IMR-90 (cell line): Measurements from ENCODE around the gene UBE2N. TPM values are rescaled to one million over a fixed set of nuclear protein-coding genes. Genes with fewer than 3 reads are reported as not detected.

Source experiments
- ATAC-seq: fragments of 200-7000 bp; cut with Tn5 transposase; 2 replicates; pipeline ENCODE4 v1.9.1; 2020; ENCODE audit warnings: low read depth, mild to moderate bottlenecking, moderate library complexity
- BruUV-seq: library from RNA; stranded (reverse); fragments of 400-500 nt; replicated peaks from 2 replicates; lab custom pipeline; 2021; lab: Mats Ljungman, UMichigan
- CTCF ChIA-PET: fragments of 300-600 bp; formaldehyde crosslinking; extraction: SDS; loops from one replicate; lab custom pipeline; 2021; ENCODE audit warnings: antibody characterized with exemption; lab: Yijun Ruan, JAX
- POLR2A ChIA-PET: fragments of 300-600 bp; sonication (Branson Sonifier 250); formaldehyde crosslinking; loops from one replicate; lab custom pipeline; 2022; ENCODE audit warnings: antibody characterized with exemption; ENCODE audit not compliant: unreplicated experiment; lab: Charles Lee
- DNase-seq: peaks from one replicate; pipeline ENCODE4 v3.0.0; 2013
- H2AFZ ChIP-seq: replicated peaks from 2 replicates; pipeline ENCODE3; 2013; ENCODE audit warnings: low read length, mild to moderate bottlenecking; ENCODE audit not compliant: poor library complexity
- H2AK5ac ChIP-seq: 2 replicates; pipeline ENCODE4 v1.6.1; 2013; ENCODE audit warnings: low read depth, low read length, inconsistent platforms
- H2AK9ac ChIP-seq: replicated peaks from 2 replicates; pipeline ENCODE3; 2013; ENCODE audit warnings: mild to moderate bottlenecking, low read depth, low read length, moderate library complexity; ENCODE audit not compliant: poor library complexity
- H2BK120ac ChIP-seq: 2 replicates; pipeline ENCODE4 v1.6.1; 2013; ENCODE audit warnings: low read depth, low read length, inconsistent platforms
- H2BK15ac ChIP-seq: 3 replicates; pipeline ENCODE4 v1.6.1; 2013; ENCODE audit warnings: low read depth, low read length, inconsistent platforms
- H2BK20ac ChIP-seq: 2 replicates; pipeline ENCODE4 v1.6.1; 2013; ENCODE audit warnings: low read depth, mild to moderate bottlenecking, inconsistent platforms, low read length, moderate library complexity
- H2BK5ac ChIP-seq: 2 replicates; pipeline ENCODE4 v1.6.1; 2013; ENCODE audit warnings: mild to moderate bottlenecking, low read depth, low read length, inconsistent platforms; ENCODE audit not compliant: poor library complexity, severe bottlenecking
- H3K14ac ChIP-seq: replicated peaks from 2 replicates; pipeline ENCODE4 v1.6.1; 2013; ENCODE audit warnings: low read depth, low read length, inconsistent platforms
- H3K18ac ChIP-seq: 2 replicates; pipeline ENCODE4 v1.6.1; 2013; ENCODE audit warnings: low read depth, low read length, control low read depth
- H3K23ac ChIP-seq: 2 replicates; pipeline ENCODE4 v1.6.1; 2013; ENCODE audit warnings: low read depth, low read length, inconsistent platforms
- H3K27ac ChIP-seq: 2 replicates; pipeline ENCODE4 v1.5.1; 2013; ENCODE audit warnings: mild to moderate bottlenecking, control low read depth, low read length; ENCODE audit not compliant: insufficient read depth
- H3K27me3 ChIP-seq: 2 replicates; pipeline ENCODE4 v1.6.1; 2013; ENCODE audit warnings: low read length; ENCODE audit not compliant: control insufficient read depth, insufficient read depth
- H3K36me3 ChIP-seq: 2 replicates; pipeline ENCODE4 v1.6.1; 2013; ENCODE audit warnings: low read length, mixed read lengths; ENCODE audit not compliant: control insufficient read depth, insufficient read depth
- H3K4ac ChIP-seq: 2 replicates; pipeline ENCODE4 v1.6.1; 2013; ENCODE audit warnings: low read depth, low read length, inconsistent platforms
- H3K4me1 ChIP-seq: 2 replicates; pipeline ENCODE4 v1.6.1; 2013; ENCODE audit warnings: low read length, mixed read lengths; ENCODE audit not compliant: control insufficient read depth, insufficient read depth
- H3K4me2 ChIP-seq: 2 replicates; pipeline ENCODE4 v1.6.1; 2013; ENCODE audit warnings: low read depth, mild to moderate bottlenecking, control low read depth, low read length, moderate library complexity
- H3K4me3 ChIP-seq: 2 replicates; pipeline ENCODE4 v1.5.1; 2013; ENCODE audit warnings: low read depth, mild to moderate bottlenecking, control low read depth, low read length, moderate library complexity; ENCODE audit not compliant: insufficient read depth
- H3K56ac ChIP-seq: 2 replicates; pipeline ENCODE4 v1.6.1; 2013; ENCODE audit warnings: low read length, inconsistent platforms; ENCODE audit not compliant: insufficient read depth; ENCODE audit errors: extremely low read depth
- H3K79me1 ChIP-seq, 2 experiments: 2 replicates each; pipeline ENCODE4 v1.6.1; 2013; ENCODE audit warnings: low read length in 2 of 2, inconsistent platforms in 1 of 2, low read depth in 1 of 2
- H3K9ac ChIP-seq: 2 replicates; pipeline ENCODE4 v1.6.1; 2013; ENCODE audit warnings: low read depth, low read length, control low read depth
- H3K9me1 ChIP-seq: 2 replicates; pipeline ENCODE4 v1.6.1; 2013; ENCODE audit warnings: low read length, inconsistent platforms; ENCODE audit not compliant: insufficient read depth
- H3K9me3 ChIP-seq: 2 replicates; pipeline ENCODE4 v1.6.1; 2013; ENCODE audit warnings: low read length; ENCODE audit not compliant: control insufficient read depth, insufficient read depth
- H4K20me1 ChIP-seq: 2 replicates; pipeline ENCODE4 v1.6.1; 2013; ENCODE audit warnings: low read length, inconsistent platforms; ENCODE audit not compliant: insufficient read depth
- H4K5ac ChIP-seq: 2 replicates; pipeline ENCODE4 v1.6.1; 2013; ENCODE audit warnings: mild to moderate bottlenecking, low read depth, low read length, control low read depth
- H4K8ac ChIP-seq, 2 experiments: 2 replicates each; pipeline ENCODE4 v1.6.1; 2013; ENCODE audit warnings: low read depth in 2 of 2, low read length in 2 of 2, control low read depth in 1 of 2, inconsistent platforms in 1 of 2
- H4K91ac ChIP-seq: 2 replicates; pipeline ENCODE4 v1.6.1; 2013; ENCODE audit warnings: low read depth, low read length, inconsistent platforms; ENCODE audit not compliant: insufficient read depth
- BHLHE40 ChIP-seq: fragments of 150-350 bp; IDR thresholded peaks from 2 replicates; pipeline ENCODE4 v1.6.1; 2016; ENCODE audit warnings: mild to moderate bottlenecking, low read depth, low read length
- CEBPB ChIP-seq: IDR thresholded peaks from 2 replicates; pipeline ENCODE4 v1.6.1; 2012; ENCODE audit warnings: low read depth, low read length, improper control_type of control experiment
- CHD1 ChIP-seq: IDR thresholded peaks from 2 replicates; pipeline ENCODE4 v1.6.1; 2012; ENCODE audit warnings: low read depth, low read length, improper control_type of control experiment
- CTCF ChIP-seq: conservative IDR thresholded peaks from 2 replicates; pipeline ENCODE4 v1.5.1; 2012; ENCODE audit warnings: mild to moderate bottlenecking, low read depth, low read length, improper control_type of control experiment
- FOS ChIP-seq: fragments of 150-350 bp; IDR thresholded peaks from 2 replicates; pipeline ENCODE4 v1.6.1; 2016; ENCODE audit warnings: low read depth, low read length
- MAFK ChIP-seq: IDR thresholded peaks from 2 replicates; pipeline ENCODE4 v1.6.1; 2012; ENCODE audit warnings: low read depth, low read length, improper control_type of control experiment
- MAZ ChIP-seq: IDR thresholded peaks from 2 replicates; pipeline ENCODE4 v1.6.1; 2012; ENCODE audit warnings: low read depth, mild to moderate bottlenecking, low read length, improper control_type of control experiment, moderate library complexity, borderline replicate concordance
- MXI1 ChIP-seq: IDR thresholded peaks from 2 replicates; pipeline ENCODE4 v1.6.1; 2012; ENCODE audit warnings: low read depth, mild to moderate bottlenecking, low read length, moderate library complexity, borderline replicate concordance
- NFE2L2 ChIP-seq: fragments of 150-350 bp; IDR thresholded peaks from 2 replicates; pipeline ENCODE4 v1.6.1; 2016; ENCODE audit warnings: low read depth, mild to moderate bottlenecking, low read length
- POLR2A ChIP-seq: IDR thresholded peaks from 2 replicates; pipeline ENCODE4 v1.6.1; 2012; ENCODE audit warnings: mild to moderate bottlenecking, low read depth, low read length
- RAD21 ChIP-seq: IDR thresholded peaks from 2 replicates; pipeline ENCODE4 v1.6.1; 2012; ENCODE audit warnings: low read length, improper control_type of control experiment
- RCOR1 ChIP-seq: IDR thresholded peaks from 2 replicates; pipeline ENCODE4 v1.6.1; 2012; ENCODE audit warnings: mild to moderate bottlenecking, low read length, improper control_type of control experiment; ENCODE audit not compliant: insufficient replicate concordance
- RFX5 ChIP-seq: IDR thresholded peaks from 2 replicates; pipeline ENCODE4 v1.8.0; 2012; ENCODE audit warnings: low read depth, mild to moderate bottlenecking, low read length, moderate library complexity
- SMC3 ChIP-seq: fragments of 150-350 bp; IDR thresholded peaks from 2 replicates; pipeline ENCODE4 v1.6.1; 2016; ENCODE audit warnings: low read depth, mild to moderate bottlenecking, antibody characterized with exemption, low read length, moderate library complexity
- WGBS, 2 experiments: methylation state at CpG; one replicate each; pipeline versions ENCODE4 v1.1.5 to v1.1.7; 2013; ENCODE audit warnings: missing lambda C conversion rate in 2 of 2; ENCODE audit not compliant: insufficient read length in 1 of 2; ENCODE audit errors: extremely low coverage in 2 of 2; 5-methylcytosine and 5-hydroxymethylcytosine counted together
- dilution Hi-C: fragments of 300-500 bp; cut with HindIII; formaldehyde crosslinking; loops from one replicate; pipeline ENCODE4 v1.14.3; 2018; ENCODE audit warnings: low sequenced_read_pairs; ENCODE audit not compliant: unreplicated experiment
- in situ Hi-C: fragments of 300-500 bp; cut with MboI; formaldehyde crosslinking; loops from 3 replicates; pipeline ENCODE4 v1.14.3; 2019; ENCODE audit warnings: low sequenced_read_pairs, inconsistent platforms, mixed read lengths
- intact Hi-C: fragments of 100-400 bp; cut with micrococcal nuclease; formaldehyde crosslinking; loops from 2 replicates; pipeline ENCODE4 v1.10.0; 2022
- polyA plus RNA-seq, 3 experiments: library from polyadenylated mRNA; depleted of rRNA; stranded (reverse); fragments of >200 nt; gene quantifications; 2 replicates each; pipeline ENCODE4 v1.2.3, GENCODE V29; 2012; ENCODE audit warnings: low replicate concordance in 1 of 3
- total RNA-seq: library from RNA; depleted of rRNA; stranded (reverse); fragments of >200 nt; gene quantifications from 2 replicates; pipeline ENCODE4 v1.2.3, GENCODE V29; 2012
- TF ChIP-seq, protein P1 (sequence below): fragments of 150-350 bp; IDR thresholded peaks from 2 replicates; pipeline ENCODE4 v1.6.1; 2017; ENCODE audit warnings: mild to moderate bottlenecking, antibody characterized with exemption, low read length, low read depth
- TF ChIP-seq, protein P2 (sequence below): fragments of 150-350 bp; IDR thresholded peaks from 2 replicates; pipeline ENCODE4 v1.6.1; 2016; ENCODE audit warnings: low read depth, mild to moderate bottlenecking, low read length, moderate library complexity, borderline replicate concordance

Gene UBE2N
- total and polyA plus RNA-seq, 2 of the 4 experiments (the other 2 are of a cell fraction) = 64.5 to 103 TPM

GRCh38 chr12:93429852-93430251 is 11.9 kb downstream of the UBE2N start:
- Histone ChIP-seq H2BK120ac (no peak overlapping the region), H2BK15ac (no peak overlapping the region), H3K27ac (no peak overlapping the region), H3K4ac (no peak overlapping the region), H4K8ac (no peak overlapping the region), H4K20me1 (peaks cover 92% of the 10 kb centered on the region), H2AK5ac (no peak overlapping the region), H3K4me2 (no peak overlapping the region), H4K5ac (no peak overlapping the region), H3K9me3 (no peaks in the 10 kb centered on the region), H3K4me1 (peaks cover 23% of the 10 kb centered on the region), H3K23ac (no peak overlapping the region), H3K9me1 (peaks cover 11% of the 10 kb centered on the region; the same call in 1 of the 2 replicates), H3K27me3 (no peaks in the 10 kb centered on the region), H3K18ac (no peak overlapping the region), H2BK20ac (no peak overlapping the region), H4K91ac (no peak overlapping the region), H2AK9ac (no peak overlapping the region), H2AFZ (no peak overlapping the region), H3K9ac (no peak overlapping the region), H3K56ac (no peak overlapping the region), H3K79me1 (peaks cover 5 to 51% of the 10 kb centered on the region in 2 experiments; a peak in 3 of 4 replicates), H3K4me3 (no peak overlapping the region), H3K36me3 (no peaks in the 10 kb centered on the region), H2BK5ac (no peak overlapping the region), H3K14ac (no peak overlapping the region)
- no peak for ATAC-seq
- no CpG with 5 or more reads among the region's 1 CpG for WGBS, 2 experiments
- intact Hi-C loops = loop anchor here (5.0 kb wide), 1 partner anchor 672 kb away; no protein-coding TSS in a partner anchor
- in situ Hi-C loops = no loop called here
- TF ChIP-seq MAFK = no peak
- no peak for TF ChIP-seq CTCF
- no peak for TF ChIP-seq POLR2A
- no peak for TF ChIP-seq NFE2L2
- TF ChIP-seq BHLHE40 = no peak
- no peak for TF ChIP-seq CHD1
- TF ChIP-seq RCOR1 = no peak
- no peak for TF ChIP-seq MAZ
- no peak for TF ChIP-seq MXI1
- no peak for TF ChIP-seq RAD21
- TF ChIP-seq, protein P1, sequence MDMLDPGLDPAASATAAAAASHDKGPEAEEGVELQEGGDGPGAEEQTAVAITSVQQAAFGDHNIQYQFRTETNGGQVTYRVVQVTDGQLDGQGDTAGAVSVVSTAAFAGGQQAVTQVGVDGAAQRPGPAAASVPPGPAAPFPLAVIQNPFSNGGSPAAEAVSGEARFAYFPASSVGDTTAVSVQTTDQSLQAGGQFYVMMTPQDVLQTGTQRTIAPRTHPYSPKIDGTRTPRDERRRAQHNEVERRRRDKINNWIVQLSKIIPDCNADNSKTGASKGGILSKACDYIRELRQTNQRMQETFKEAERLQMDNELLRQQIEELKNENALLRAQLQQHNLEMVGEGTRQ = no peak
- TF ChIP-seq, protein P2, sequence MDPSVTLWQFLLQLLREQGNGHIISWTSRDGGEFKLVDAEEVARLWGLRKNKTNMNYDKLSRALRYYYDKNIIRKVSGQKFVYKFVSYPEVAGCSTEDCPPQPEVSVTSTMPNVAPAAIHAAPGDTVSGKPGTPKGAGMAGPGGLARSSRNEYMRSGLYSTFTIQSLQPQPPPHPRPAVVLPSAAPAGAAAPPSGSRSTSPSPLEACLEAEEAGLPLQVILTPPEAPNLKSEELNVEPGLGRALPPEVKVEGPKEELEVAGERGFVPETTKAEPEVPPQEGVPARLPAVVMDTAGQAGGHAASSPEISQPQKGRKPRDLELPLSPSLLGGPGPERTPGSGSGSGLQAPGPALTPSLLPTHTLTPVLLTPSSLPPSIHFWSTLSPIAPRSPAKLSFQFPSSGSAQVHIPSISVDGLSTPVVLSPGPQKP = no peak
- TF ChIP-seq FOS = no peak
- no peak for TF ChIP-seq RFX5
- TF ChIP-seq CEBPB = no peak
- no peak for TF ChIP-seq SMC3
- ChIA-PET POLR2A (no interaction called here), CTCF (interaction anchor here (2.0 kb wide), 1 partner anchor 10 kb away, joined by 5 read pairs; no protein-coding TSS in a partner anchor)
- DNase-seq = no peak
- no TSS peak for BruUV-seq
- dilution Hi-C loops = no loop called here
